ENCODE measurements around the gene EPYC.
A peak's percentile ranks its signal among the peaks of the same experiment; 100 is the strongest.

The EPYC gene

GRCh38 chr12:90951432-90952105, 53.2 kb downstream of the EPYC start:
- TF ChIP-seq CTCF (IDR thresholded peaks at IDR 0.05; ENCODE audit: low read depth, low read length) = no peak
- no peaks in the 10 kb centered on the region for H3K27me3 ChIP-seq
- no peaks in the 10 kb centered on the region for H3K36me3 ChIP-seq
- H3K4me1 ChIP-seq = no peaks in the 10 kb centered on the region
- no peaks in the 10 kb centered on the region for H3K9me3 ChIP-seq
- no peak overlapping the region for H3K4me3 ChIP-seq (ENCODE audit: low read depth, low read length)
- DNase-seq = no peak

DNA sequence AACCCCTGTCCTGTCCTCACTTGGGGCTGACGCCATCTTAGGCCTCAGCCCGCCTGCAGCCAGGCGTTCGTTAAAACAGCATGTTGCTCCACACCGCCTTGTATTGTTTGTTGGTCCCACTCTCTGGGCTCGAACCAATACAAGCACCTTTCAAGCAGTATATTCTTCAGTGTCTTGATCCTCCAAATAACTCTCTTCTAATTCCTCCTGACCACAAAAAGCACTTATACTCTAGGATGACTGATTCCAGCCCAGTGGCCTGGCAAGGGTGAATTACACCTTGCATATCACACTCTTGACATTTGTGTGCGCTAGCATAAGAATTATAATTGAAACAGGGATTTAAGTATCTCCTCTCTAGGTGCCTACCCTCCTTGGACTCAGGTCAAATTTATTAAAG, 56.9 kb downstream of the EPYC start:
- no peaks in the 10 kb centered on the region for H3K27me3 ChIP-seq
- no peaks in the 10 kb centered on the region for H3K4me1 ChIP-seq
- no peak overlapping the region for H3K4me3 ChIP-seq (ENCODE audit: low read depth, low read length)
- TF ChIP-seq CTCF (IDR thresholded peaks at IDR 0.05; ENCODE audit: low read depth, low read length) = no peak
- H3K36me3 ChIP-seq = no peaks in the 10 kb centered on the region
- DNase-seq = no peak
- no peaks in the 10 kb centered on the region for H3K9me3 ChIP-seq

GRCh38 chr12:90945070-90945649, 59.6 kb downstream of the EPYC start:
- H3K9me3 ChIP-seq = no peaks in the 10 kb centered on the region
- no peaks in the 10 kb centered on the region for H3K27me3 ChIP-seq
- H3K36me3 ChIP-seq = no peaks in the 10 kb centered on the region
- H3K4me3 ChIP-seq (ENCODE audit: low read depth, low read length) = no peak overlapping the region
- no peaks in the 10 kb centered on the region for H3K4me1 ChIP-seq
- DNase-seq = no peak
- peak; percentile 50; the same call in 1 of the 2 replicates for TF ChIP-seq CTCF (IDR thresholded peaks at IDR 0.05; ENCODE audit: low read depth, low read length)

DNA sequence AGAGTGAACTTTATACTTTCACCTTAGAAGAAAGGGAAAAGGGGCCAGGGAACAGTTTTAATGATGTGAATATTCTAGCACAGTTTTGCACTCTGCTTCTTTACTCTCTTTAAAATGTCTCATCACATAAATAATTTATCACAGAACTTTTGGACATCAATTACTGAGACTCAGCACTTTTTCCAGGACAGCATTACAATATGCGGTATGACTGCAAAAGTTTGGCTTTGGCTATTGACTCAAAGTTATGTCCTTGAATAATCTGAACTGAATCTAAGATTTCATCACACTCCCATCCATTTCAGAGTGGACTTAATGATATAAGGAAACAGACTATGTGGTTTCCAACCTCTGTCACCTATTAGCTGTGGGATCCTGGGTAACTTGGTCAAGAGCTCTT, 61.5 kb downstream of the EPYC start:
- Histone ChIP-seq H3K36me3 (no peaks in the 10 kb centered on the region), H3K27me3 (no peaks in the 10 kb centered on the region), H3K9me3 (no peaks in the 10 kb centered on the region), H3K4me3 (ENCODE audit: low read depth, low read length) (no peak overlapping the region), H3K4me1 (no peaks in the 10 kb centered on the region)
- TF ChIP-seq CTCF (IDR thresholded peaks at IDR 0.05; ENCODE audit: low read depth, low read length) = no peak
- no peak for DNase-seq

DNA sequence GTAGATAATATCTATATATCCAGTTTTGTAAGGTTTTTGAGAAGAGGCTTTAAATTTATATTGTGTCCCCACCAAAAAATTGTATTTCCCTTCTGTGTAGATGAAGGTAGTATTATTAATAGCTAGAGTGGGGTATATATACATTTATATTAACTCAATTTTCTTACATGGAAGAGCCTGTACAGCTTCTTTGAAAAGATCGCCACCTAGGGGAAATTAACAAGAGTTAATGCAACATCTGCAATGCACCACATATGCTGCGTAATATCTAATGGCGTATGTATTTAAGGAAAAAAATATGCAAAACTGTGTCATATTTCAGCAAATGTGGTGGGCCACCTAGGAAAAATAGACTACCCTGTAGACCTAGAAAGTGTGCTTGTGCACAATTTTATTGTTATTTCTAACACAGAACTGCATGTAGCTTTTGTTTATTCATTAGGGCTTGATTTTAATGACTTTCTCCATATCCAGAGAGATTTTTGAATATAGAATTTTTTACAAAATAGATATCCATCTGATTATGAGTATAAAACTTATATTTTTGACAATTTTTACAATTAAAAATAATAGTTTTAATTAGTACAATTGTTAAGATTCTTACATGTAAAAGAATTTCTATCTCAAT, 63.8 kb downstream of the EPYC start:
- Histone ChIP-seq H3K4me1 (no peaks in the 10 kb centered on the region), H3K36me3 (no peaks in the 10 kb centered on the region), H3K9me3 (no peaks in the 10 kb centered on the region), H3K4me3 (ENCODE audit: low read depth, low read length) (no peak overlapping the region), H3K27me3 (no peaks in the 10 kb centered on the region)
- TF ChIP-seq CTCF (IDR thresholded peaks at IDR 0.05; ENCODE audit: low read depth, low read length) = peak; percentile 82
- no peak for DNase-seq

GRCh38 chr12:90939382-90939781, 65.4 kb downstream of the EPYC start:
- no peak for TF ChIP-seq CTCF (IDR thresholded peaks at IDR 0.05; ENCODE audit: low read depth, low read length)

More at GRCh38 chr12:90939382-90939781, 65.4 kb downstream of the EPYC start:
- no peaks in the 10 kb centered on the region for H3K9me3 ChIP-seq
- H3K27me3 ChIP-seq = no peaks in the 10 kb centered on the region
- H3K4me3 ChIP-seq (ENCODE audit: low read depth, low read length) = no peak overlapping the region
- H3K4me1 ChIP-seq = no peaks in the 10 kb centered on the region
- H3K36me3 ChIP-seq = no peaks in the 10 kb centered on the region
- DNase-seq = no peak
